ENCODE measurements around the gene CAMSAP3. TPM values are rescaled to one million over a fixed set of nuclear protein-coding genes. Genes with fewer than 3 reads are reported as not detected.

The CAMSAP3 gene
- total RNA-seq, 1 donor from 2014 or later: 4.1 TPM

DNA sequence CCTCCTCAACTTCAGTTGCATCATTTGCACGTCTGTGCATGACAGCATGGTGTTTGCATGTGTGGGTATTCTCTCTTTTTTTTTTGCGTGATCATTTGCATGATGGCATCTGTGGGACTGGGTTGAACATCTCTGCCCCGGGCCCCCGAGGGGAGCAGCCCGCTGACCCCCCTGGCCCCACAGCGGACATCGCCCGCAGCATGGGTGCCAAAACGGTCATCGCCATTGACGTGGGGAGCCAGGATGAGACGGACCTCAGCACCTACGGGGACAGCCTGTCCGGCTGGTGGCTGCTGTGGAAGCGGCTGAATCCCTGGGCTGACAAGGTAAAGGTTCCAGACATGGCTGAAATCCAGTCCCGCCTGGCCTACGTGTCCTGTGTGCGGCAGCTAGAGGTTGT lies 37.0 kb upstream of the CAMSAP3 start:
- no peaks in the 10 kb centered on the region for H3K4me1 ChIP-seq (ENCODE audit: insufficient read depth, low read length)
- H3K27ac ChIP-seq (ENCODE audit: low read depth, low read length): no peak overlapping the region
- Mint-ChIP-seq H3K9me3 (ENCODE audit: unreplicated experiment) (no peaks in the 10 kb centered on the region), H3K27ac (ENCODE audit: unreplicated experiment) (no peak overlapping the region), H3K4me3 (ENCODE audit: unreplicated experiment) (no peak overlapping the region), H3K4me1 (ENCODE audit: low read depth, unreplicated experiment) (no peaks in the 10 kb centered on the region), H3K27me3 (ENCODE audit: low read depth, unreplicated experiment) (no peaks in the 10 kb centered on the region), H3K36me3 (ENCODE audit: low read depth, unreplicated experiment) (peaks cover 30% of the 10 kb centered on the region)
- H3K4me2 ChIP-seq (ENCODE audit: low read length): no peak overlapping the region
- TF ChIP-seq, protein P1, sequence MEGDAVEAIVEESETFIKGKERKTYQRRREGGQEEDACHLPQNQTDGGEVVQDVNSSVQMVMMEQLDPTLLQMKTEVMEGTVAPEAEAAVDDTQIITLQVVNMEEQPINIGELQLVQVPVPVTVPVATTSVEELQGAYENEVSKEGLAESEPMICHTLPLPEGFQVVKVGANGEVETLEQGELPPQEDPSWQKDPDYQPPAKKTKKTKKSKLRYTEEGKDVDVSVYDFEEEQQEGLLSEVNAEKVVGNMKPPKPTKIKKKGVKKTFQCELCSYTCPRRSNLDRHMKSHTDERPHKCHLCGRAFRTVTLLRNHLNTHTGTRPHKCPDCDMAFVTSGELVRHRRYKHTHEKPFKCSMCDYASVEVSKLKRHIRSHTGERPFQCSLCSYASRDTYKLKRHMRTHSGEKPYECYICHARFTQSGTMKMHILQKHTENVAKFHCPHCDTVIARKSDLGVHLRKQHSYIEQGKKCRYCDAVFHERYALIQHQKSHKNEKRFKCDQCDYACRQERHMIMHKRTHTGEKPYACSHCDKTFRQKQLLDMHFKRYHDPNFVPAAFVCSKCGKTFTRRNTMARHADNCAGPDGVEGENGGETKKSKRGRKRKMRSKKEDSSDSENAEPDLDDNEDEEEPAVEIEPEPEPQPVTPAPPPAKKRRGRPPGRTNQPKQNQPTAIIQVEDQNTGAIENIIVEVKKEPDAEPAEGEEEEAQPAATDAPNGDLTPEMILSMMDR (IDR thresholded peaks at IDR 0.05; ENCODE audit: insufficient read depth, low read depth, low read length): no peak
- TF ChIP-seq EZH2 (IDR thresholded peaks at IDR 0.05; ENCODE audit: insufficient read depth, low read length): no peak
- H3K79me2 ChIP-seq (ENCODE audit: insufficient read depth, low read length): no peaks in the 10 kb centered on the region
- H4K20me1 ChIP-seq (ENCODE audit: insufficient read depth, low read length): peaks cover 10% of the 10 kb centered on the region
- H3K9ac ChIP-seq (ENCODE audit: low read length): no peak overlapping the region
- H3K27me3 ChIP-seq (ENCODE audit: insufficient read depth, low read length): no peaks in the 10 kb centered on the region
- H3K36me3 ChIP-seq (ENCODE audit: insufficient read depth, low read length): peaks cover 16% of the 10 kb centered on the region
- DNase-seq (ENCODE audit: low read depth): no peak
- no peaks in the 10 kb centered on the region for H3K9me3 ChIP-seq (ENCODE audit: insufficient read depth, low read depth, low read length)
- no peak overlapping the region for H3K4me3 ChIP-seq (ENCODE audit: insufficient read depth, low read depth, low read length)
- no peak overlapping the region for H2AFZ ChIP-seq (ENCODE audit: low read depth, low read length)
- no peak for FAIRE-seq

DNA sequence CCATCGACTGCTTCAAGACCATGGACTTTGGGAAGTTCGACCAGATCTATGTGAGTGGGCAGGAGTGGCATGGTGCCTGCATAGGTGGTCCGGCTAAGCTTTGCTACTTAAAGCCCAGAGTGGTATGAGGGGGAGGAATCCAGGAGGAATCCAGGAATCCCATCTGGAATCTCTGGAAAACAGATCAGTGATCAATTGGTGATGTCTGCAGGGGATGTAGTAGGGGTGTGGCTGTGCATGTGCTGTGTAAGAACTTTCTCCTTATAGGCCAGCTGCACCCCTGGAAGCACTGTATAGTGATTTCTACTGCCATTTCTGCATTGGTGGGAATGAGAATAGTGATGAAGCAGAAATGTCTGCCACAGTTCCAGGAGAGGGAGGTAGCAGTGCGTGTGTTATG lies 36.6 kb upstream of the CAMSAP3 start:
- Histone ChIP-seq H3K27ac (ENCODE audit: low read depth, low read length) (no peak overlapping the region), H3K4me3 (ENCODE audit: insufficient read depth, low read depth, low read length) (no peak overlapping the region), H3K9ac (ENCODE audit: low read length) (no peak overlapping the region), H3K79me2 (ENCODE audit: insufficient read depth, low read length) (no peaks in the 10 kb centered on the region), H4K20me1 (ENCODE audit: insufficient read depth, low read length) (peaks cover 10% of the 10 kb centered on the region), H3K9me3 (ENCODE audit: insufficient read depth, low read depth, low read length) (no peaks in the 10 kb centered on the region), H3K4me1 (ENCODE audit: insufficient read depth, low read length) (no peaks in the 10 kb centered on the region), H3K4me2 (ENCODE audit: low read length) (no peak overlapping the region), H2AFZ (ENCODE audit: low read depth, low read length) (no peak overlapping the region), H3K36me3 (ENCODE audit: insufficient read depth, low read length) (peaks cover 16% of the 10 kb centered on the region), H3K27me3 (ENCODE audit: insufficient read depth, low read length) (no peaks in the 10 kb centered on the region)
- H3K27me3 Mint-ChIP-seq (ENCODE audit: low read depth, unreplicated experiment): no peaks in the 10 kb centered on the region
- no peak for FAIRE-seq
- no peak overlapping the region for H3K4me3 Mint-ChIP-seq (ENCODE audit: unreplicated experiment)
- H3K36me3 Mint-ChIP-seq (ENCODE audit: low read depth, unreplicated experiment): peaks cover 30% of the 10 kb centered on the region
- no peak for TF ChIP-seq EZH2 (IDR thresholded peaks at IDR 0.05; ENCODE audit: insufficient read depth, low read length)
- TF ChIP-seq, protein P1 (IDR thresholded peaks at IDR 0.05; ENCODE audit: insufficient read depth, low read depth, low read length): no peak
- H3K27ac Mint-ChIP-seq (ENCODE audit: unreplicated experiment): no peak overlapping the region
- no peaks in the 10 kb centered on the region for H3K9me3 Mint-ChIP-seq (ENCODE audit: unreplicated experiment)
- DNase-seq (ENCODE audit: low read depth): no peak
- no peaks in the 10 kb centered on the region for H3K4me1 Mint-ChIP-seq (ENCODE audit: low read depth, unreplicated experiment)

DNA sequence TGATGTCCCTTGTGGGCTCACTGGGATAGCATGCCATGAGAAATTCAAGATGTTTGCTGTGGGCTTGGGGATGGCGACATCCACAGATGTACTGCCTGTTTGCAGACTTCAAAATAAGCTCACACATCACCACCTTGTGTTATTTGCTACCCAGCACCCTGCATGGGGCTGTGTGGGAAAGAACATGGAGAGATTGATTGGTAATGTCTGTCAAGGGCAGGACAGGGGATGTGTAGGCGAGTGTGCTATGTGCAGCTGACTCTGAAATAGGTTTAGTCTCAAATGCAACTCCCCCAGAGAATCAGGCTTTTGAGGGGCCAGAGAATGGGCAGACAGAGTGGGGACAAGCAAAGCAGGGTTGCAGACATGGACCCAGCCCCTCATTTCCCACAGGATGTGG lies 35.4 kb upstream of the CAMSAP3 start:
- H4K20me1 ChIP-seq (ENCODE audit: insufficient read depth, low read length): peaks cover 10% of the 10 kb centered on the region
- peaks cover 27% of the 10 kb centered on the region for H3K36me3 Mint-ChIP-seq (ENCODE audit: low read depth, unreplicated experiment)
- no peaks in the 10 kb centered on the region for H3K79me2 ChIP-seq (ENCODE audit: insufficient read depth, low read length)
- no peaks in the 10 kb centered on the region for H3K4me1 Mint-ChIP-seq (ENCODE audit: low read depth, unreplicated experiment)
- no peaks in the 10 kb centered on the region for H3K27me3 ChIP-seq (ENCODE audit: insufficient read depth, low read length)
- no peak overlapping the region for H3K9ac ChIP-seq (ENCODE audit: low read length)
- H3K27ac ChIP-seq (ENCODE audit: low read depth, low read length): no peak overlapping the region
- H3K4me2 ChIP-seq (ENCODE audit: low read length): no peak overlapping the region
- FAIRE-seq (no peak), DNase-seq (ENCODE audit: low read depth) (no peak)
- no peaks in the 10 kb centered on the region for H3K4me1 ChIP-seq (ENCODE audit: insufficient read depth, low read length)
- TF ChIP-seq EZH2 (IDR thresholded peaks at IDR 0.05; ENCODE audit: insufficient read depth, low read length): no peak
- TF ChIP-seq, protein P1 (IDR thresholded peaks at IDR 0.05; ENCODE audit: insufficient read depth, low read depth, low read length): no peak
- H3K36me3 ChIP-seq (ENCODE audit: insufficient read depth, low read length): peaks cover 16% of the 10 kb centered on the region
- H3K4me3 Mint-ChIP-seq (ENCODE audit: unreplicated experiment): no peak overlapping the region
- H3K9me3 ChIP-seq (ENCODE audit: insufficient read depth, low read depth, low read length): no peaks in the 10 kb centered on the region
- H3K4me3 ChIP-seq (ENCODE audit: insufficient read depth, low read depth, low read length): no peak overlapping the region
- H3K27me3 Mint-ChIP-seq (ENCODE audit: low read depth, unreplicated experiment): no peaks in the 10 kb centered on the region
- no peaks in the 10 kb centered on the region for H3K9me3 Mint-ChIP-seq (ENCODE audit: unreplicated experiment)
- H3K27ac Mint-ChIP-seq (ENCODE audit: unreplicated experiment): no peak overlapping the region
- no peak overlapping the region for H2AFZ ChIP-seq (ENCODE audit: low read depth, low read length)

Data from astrocyte (in vitro differentiated cells and primary cell).